ENCODE results near the gene RNF32.

RNF32 gene

GRCh38 chr7:156640257-156640948 lies at the start of gene RNF32:
Gene RNF32 (plus strand): TSS chr7:156640774. CDS start chr7:156643878, 3,104 bp downstream.
- DNase-seq (ENCODE audit: extremely low read depth, low read depth): peak; percentile 83

GRCh38 chr7:156592155-156592884 lies 48.3 kb upstream of the RNF32 start:
- TF ChIP-seq CTCF (IDR thresholded peaks at IDR 0.05; ENCODE audit: low read depth, low read length): no peak
- DNase-seq (ENCODE audit: extremely low read depth, low read depth): no peak

More at GRCh38 chr7:156640257-156640948, at the start of gene RNF32:
- no peak for TF ChIP-seq CTCF (IDR thresholded peaks at IDR 0.05; ENCODE audit: low read depth, low read length)

- DNase-seq (ENCODE audit: extremely low read depth, low read depth): no peak
- TF ChIP-seq CTCF (IDR thresholded peaks at IDR 0.05; ENCODE audit: low read depth, low read length): no peak
Measured at GRCh38 chr7:156594283-156595080, 46.1 kb upstream of the RNF32 start.

- DNase-seq (ENCODE audit: extremely low read depth, low read depth): no peak
- TF ChIP-seq CTCF (IDR thresholded peaks at IDR 0.05; ENCODE audit: low read depth, low read length): no peak
Measured at GRCh38 chr7:156600496-156600895, 40.1 kb upstream of the RNF32 start.

- no peak for TF ChIP-seq CTCF (IDR thresholded peaks at IDR 0.05; ENCODE audit: low read depth, low read length)
- no peak for DNase-seq (ENCODE audit: extremely low read depth, low read depth)
Measured at GRCh38 chr7:156602283-156602682, 38.3 kb upstream of the RNF32 start.

- DNase-seq (ENCODE audit: extremely low read depth, low read depth): no peak
- TF ChIP-seq CTCF (IDR thresholded peaks at IDR 0.05; ENCODE audit: low read depth, low read length): no peak
Measured at GRCh38 chr7:156603011-156603410, 37.6 kb upstream of the RNF32 start.
